SKM-1 (cell line): ENCODE measurements around the gene CDH23.

Experiments used
- DNase-seq: peaks from one replicate; lab custom pipeline; 2025; ENCODE audit not compliant: unreplicated experiment; lab: John Stamatoyannopoulos, UW

The CDH23 gene

GRCh38 chr10:71632896-71633600 is 236.3 kb downstream of the CDH23 start:
- DNase-seq = no peak

- no peak for DNase-seq
These were observed 237.2 kb downstream of the CDH23 start for GRCh38 chr10:71633920-71634319.

GRCh38 chr10:71634531-71635164 is 237.9 kb downstream of the CDH23 start:
- DNase-seq = no peak

GRCh38 chr10:71635251-71635866 is 238.6 kb downstream of the CDH23 start:
- DNase-seq = no peak

GRCh38 chr10:71635867-71636266 is 239.1 kb downstream of the CDH23 start:
- DNase-seq = no peak

- no peak for DNase-seq
These were observed 239.9 kb downstream of the CDH23 start for GRCh38 chr10:71636588-71636987.

GRCh38 chr10:71637305-71637704 is 240.6 kb downstream of the CDH23 start:
- no peak for DNase-seq

- DNase-seq = peak; percentile 96
These were observed 241.5 kb downstream of the CDH23 start for GRCh38 chr10:71638064-71638821.

GRCh38 chr10:71638822-71639719 is 242.4 kb downstream of the CDH23 start:
- DNase-seq = no peak

GRCh38 chr10:71640607-71641006 is 243.9 kb downstream of the CDH23 start:
- DNase-seq = no peak

GRCh38 chr10:71641449-71641848 is 244.7 kb downstream of the CDH23 start:
- DNase-seq = no peak

GRCh38 chr10:71641986-71642385 is 245.3 kb downstream of the CDH23 start:
- DNase-seq = no peak

- no peak for DNase-seq
These were observed 247.2 kb downstream of the CDH23 start for GRCh38 chr10:71643904-71644303.

- no peak for DNase-seq
These were observed 247.8 kb downstream of the CDH23 start for GRCh38 chr10:71644307-71645180.

GRCh38 chr10:71645185-71645584 is 248.5 kb downstream of the CDH23 start:
- DNase-seq = no peak

GRCh38 chr10:71646037-71646436 is 249.3 kb downstream of the CDH23 start:
- DNase-seq = no peak

GRCh38 chr10:71646592-71647292 is 250.0 kb downstream of the CDH23 start:
- no peak for DNase-seq

GRCh38 chr10:71647526-71648253 is 251.0 kb downstream of the CDH23 start:
- no peak for DNase-seq
